ENCODE results near the gene MBNL1.

MBNL1 gene

GRCh38 chr3:152486364-152486763 is 217.6 kb downstream of the MBNL1 start:
- no peak for TF ChIP-seq ZFX (IDR thresholded peaks at IDR 0.05; ENCODE audit: borderline replicate concordance)
- TF ChIP-seq, protein P1, sequence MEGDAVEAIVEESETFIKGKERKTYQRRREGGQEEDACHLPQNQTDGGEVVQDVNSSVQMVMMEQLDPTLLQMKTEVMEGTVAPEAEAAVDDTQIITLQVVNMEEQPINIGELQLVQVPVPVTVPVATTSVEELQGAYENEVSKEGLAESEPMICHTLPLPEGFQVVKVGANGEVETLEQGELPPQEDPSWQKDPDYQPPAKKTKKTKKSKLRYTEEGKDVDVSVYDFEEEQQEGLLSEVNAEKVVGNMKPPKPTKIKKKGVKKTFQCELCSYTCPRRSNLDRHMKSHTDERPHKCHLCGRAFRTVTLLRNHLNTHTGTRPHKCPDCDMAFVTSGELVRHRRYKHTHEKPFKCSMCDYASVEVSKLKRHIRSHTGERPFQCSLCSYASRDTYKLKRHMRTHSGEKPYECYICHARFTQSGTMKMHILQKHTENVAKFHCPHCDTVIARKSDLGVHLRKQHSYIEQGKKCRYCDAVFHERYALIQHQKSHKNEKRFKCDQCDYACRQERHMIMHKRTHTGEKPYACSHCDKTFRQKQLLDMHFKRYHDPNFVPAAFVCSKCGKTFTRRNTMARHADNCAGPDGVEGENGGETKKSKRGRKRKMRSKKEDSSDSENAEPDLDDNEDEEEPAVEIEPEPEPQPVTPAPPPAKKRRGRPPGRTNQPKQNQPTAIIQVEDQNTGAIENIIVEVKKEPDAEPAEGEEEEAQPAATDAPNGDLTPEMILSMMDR (IDR thresholded peaks at IDR 0.05), result no peak
- H3K27ac ChIP-seq, result no peak overlapping the region

DNA sequence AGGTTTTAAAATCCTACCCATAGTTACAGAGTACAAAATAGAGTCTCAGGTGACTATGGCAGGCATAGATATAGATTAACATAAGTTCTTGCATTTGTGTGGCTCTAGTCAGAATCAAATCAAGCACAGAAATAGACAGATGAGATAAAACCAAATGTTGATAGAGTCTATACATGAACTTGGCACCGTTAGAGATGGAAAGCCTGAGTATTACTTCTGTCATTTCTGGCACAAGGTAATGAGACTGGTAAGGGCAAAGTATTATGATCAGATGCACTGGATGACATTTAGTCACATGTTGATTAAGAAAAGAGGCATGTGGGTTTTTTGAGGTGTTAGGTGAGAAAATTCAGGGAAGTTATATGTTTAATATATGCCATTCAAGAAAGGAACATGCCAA is 219.7 kb downstream of the MBNL1 start:
- no peak overlapping the region for H3K27ac ChIP-seq
- TF ChIP-seq ZFX (IDR thresholded peaks at IDR 0.05; ENCODE audit: borderline replicate concordance), result no peak
- TF ChIP-seq, protein P1 (IDR thresholded peaks at IDR 0.05), result no peak

GRCh38 chr3:152491922-152492321 is 223.2 kb downstream of the MBNL1 start:
- TF ChIP-seq, protein P1 (IDR thresholded peaks at IDR 0.05), result no peak
- no peak overlapping the region for H3K27ac ChIP-seq

DNA sequence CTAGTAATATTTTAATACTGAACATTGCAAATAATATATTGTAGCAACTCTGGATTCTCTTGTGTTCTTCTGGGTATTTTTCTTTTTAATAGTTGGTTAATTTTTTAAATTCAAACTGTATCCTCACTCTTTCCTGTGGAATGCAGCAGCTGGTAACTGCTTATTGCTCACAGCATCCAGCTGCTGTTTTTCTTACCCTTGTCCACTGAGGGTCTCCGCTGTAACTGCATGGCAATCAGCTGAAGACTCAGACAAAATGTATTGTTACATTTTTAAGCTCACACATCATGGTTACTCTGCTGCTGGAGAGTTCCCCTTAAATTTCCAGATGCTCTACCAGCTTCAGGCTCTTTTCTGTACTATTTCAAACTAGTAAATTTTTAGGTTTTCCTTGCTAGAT is 227.6 kb downstream of the MBNL1 start:
- TF ChIP-seq, protein P1 (IDR thresholded peaks at IDR 0.05), result no peak
- TF ChIP-seq ZFX (IDR thresholded peaks at IDR 0.05; ENCODE audit: borderline replicate concordance), result no peak
- H3K27ac ChIP-seq, result no peak overlapping the region

DNA sequence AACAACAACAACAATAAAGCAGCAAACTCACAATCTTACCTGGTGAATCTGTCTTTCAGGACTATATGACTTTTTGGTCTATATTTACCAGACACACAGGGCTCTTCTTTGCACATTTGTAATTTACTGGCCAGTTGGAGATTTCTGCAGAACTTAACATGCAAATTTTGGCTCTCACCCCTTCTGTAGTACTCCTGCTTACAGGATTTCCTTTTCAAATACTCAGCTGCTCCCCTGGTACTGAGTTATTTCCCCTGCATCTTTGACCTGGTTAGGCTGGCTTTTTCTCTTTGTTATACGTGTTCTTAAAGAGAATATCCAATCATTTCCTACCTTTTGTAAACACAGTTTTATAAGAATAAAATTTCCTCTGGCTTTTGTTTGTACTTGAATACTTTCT is 228.0 kb downstream of the MBNL1 start:
- no peak overlapping the region for H3K27ac ChIP-seq
- TF ChIP-seq, protein P1 (IDR thresholded peaks at IDR 0.05), result no peak
- TF ChIP-seq ZFX (IDR thresholded peaks at IDR 0.05; ENCODE audit: borderline replicate concordance), result no peak

DNA sequence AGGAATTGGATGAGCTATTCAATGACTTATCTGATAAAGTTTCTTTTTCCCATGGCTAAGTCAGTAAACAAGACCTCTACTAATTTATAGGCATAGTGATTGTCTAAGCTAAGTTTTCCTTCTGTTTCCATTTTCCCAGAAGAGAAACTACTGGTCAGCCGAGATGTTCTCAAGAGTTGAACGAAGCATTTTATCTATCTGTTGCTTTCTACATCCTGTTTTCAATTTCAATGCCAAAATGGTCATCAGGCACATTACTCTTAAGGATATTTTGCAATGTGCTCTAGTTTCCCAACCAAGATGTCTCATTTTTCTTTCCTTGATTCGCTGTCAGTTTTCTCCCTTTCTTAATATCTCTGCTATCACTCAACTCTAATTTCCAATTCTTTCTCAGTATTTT is 228.7 kb downstream of the MBNL1 start:
- TF ChIP-seq, protein P1 (IDR thresholded peaks at IDR 0.05), result no peak
- no peak for TF ChIP-seq ZFX (IDR thresholded peaks at IDR 0.05; ENCODE audit: borderline replicate concordance)
- H3K27ac ChIP-seq, result no peak overlapping the region

DNA sequence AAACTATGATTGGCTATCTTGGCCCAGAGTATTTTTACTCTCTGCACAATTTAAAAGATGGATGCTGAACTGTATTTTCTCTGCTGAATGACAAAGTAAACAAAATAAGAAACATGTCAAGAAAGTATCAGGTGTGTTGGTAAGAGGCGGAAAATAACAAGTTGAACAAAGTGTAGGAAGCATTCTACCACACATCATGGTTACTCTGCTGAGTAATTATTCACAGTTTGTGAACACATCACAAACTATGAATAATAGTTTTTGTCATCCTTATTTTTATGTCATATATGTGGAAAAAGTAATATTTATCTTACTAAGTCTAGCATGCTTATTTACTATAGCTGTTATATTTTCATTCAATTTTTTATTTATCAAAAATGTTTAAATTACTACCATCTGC is 229.2 kb downstream of the MBNL1 start:
- TF ChIP-seq, protein P1 (IDR thresholded peaks at IDR 0.05), result no peak
- no peak for TF ChIP-seq ZFX (IDR thresholded peaks at IDR 0.05; ENCODE audit: borderline replicate concordance)
- no peak overlapping the region for H3K27ac ChIP-seq
